ENCODE measurements around the gene UGT2B10. TPM values are rescaled to one million over a fixed set of nuclear protein-coding genes. Genes with fewer than 3 reads are reported as not detected.

Gene UGT2B10
- polyA plus RNA-seq, 1 donor from 2014 or later: not detected

- Histone ChIP-seq H3K27ac (ENCODE audit: low read length) (no peak overlapping the region), H3K4me2 (ENCODE audit: low read length) (no peak overlapping the region), H3K36me3 (ENCODE audit: insufficient read depth, low read length) (no peaks in the 10 kb centered on the region), H3K9me2 (ENCODE audit: insufficient read depth, low read length) (no peaks in the 10 kb centered on the region), H4K20me1 (ENCODE audit: insufficient read depth) (no peaks in the 10 kb centered on the region), H3F3A (ENCODE audit: insufficient read depth, low read length, poor library complexity, severe bottlenecking) (no peaks in the 10 kb centered on the region), H3K4me3 (ENCODE audit: low read length) (no peak overlapping the region), H3K9ac (ENCODE audit: low read length) (no peak overlapping the region), H3K9me3 (ENCODE audit: low read length) (no peaks in the 10 kb centered on the region), H2AFZ (ENCODE audit: low read depth, low read length) (no peak overlapping the region), H3K79me2 (replicated peaks; ENCODE audit: insufficient read depth, low read length) (no peaks in the 10 kb centered on the region), H3K27me3 (ENCODE audit: insufficient read depth, low read depth, low read length) (no peaks in the 10 kb centered on the region)
- no peak for TF ChIP-seq TAF1 (IDR thresholded peaks at IDR 0.05; ENCODE audit: low read depth)
- TF ChIP-seq POLR2AphosphoS5 (IDR thresholded peaks at IDR 0.05): no peak
- no peak for TF ChIP-seq SMC3 (conservative IDR thresholded peaks at IDR 0.05; ENCODE audit: poor library complexity)
- TF ChIP-seq, protein P1, sequence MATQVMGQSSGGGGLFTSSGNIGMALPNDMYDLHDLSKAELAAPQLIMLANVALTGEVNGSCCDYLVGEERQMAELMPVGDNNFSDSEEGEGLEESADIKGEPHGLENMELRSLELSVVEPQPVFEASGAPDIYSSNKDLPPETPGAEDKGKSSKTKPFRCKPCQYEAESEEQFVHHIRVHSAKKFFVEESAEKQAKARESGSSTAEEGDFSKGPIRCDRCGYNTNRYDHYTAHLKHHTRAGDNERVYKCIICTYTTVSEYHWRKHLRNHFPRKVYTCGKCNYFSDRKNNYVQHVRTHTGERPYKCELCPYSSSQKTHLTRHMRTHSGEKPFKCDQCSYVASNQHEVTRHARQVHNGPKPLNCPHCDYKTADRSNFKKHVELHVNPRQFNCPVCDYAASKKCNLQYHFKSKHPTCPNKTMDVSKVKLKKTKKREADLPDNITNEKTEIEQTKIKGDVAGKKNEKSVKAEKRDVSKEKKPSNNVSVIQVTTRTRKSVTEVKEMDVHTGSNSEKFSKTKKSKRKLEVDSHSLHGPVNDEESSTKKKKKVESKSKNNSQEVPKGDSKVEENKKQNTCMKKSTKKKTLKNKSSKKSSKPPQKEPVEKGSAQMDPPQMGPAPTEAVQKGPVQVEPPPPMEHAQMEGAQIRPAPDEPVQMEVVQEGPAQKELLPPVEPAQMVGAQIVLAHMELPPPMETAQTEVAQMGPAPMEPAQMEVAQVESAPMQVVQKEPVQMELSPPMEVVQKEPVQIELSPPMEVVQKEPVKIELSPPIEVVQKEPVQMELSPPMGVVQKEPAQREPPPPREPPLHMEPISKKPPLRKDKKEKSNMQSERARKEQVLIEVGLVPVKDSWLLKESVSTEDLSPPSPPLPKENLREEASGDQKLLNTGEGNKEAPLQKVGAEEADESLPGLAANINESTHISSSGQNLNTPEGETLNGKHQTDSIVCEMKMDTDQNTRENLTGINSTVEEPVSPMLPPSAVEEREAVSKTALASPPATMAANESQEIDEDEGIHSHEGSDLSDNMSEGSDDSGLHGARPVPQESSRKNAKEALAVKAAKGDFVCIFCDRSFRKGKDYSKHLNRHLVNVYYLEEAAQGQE (IDR thresholded peaks at IDR 0.05; ENCODE audit: borderline replicate concordance): no peak
- TF ChIP-seq, protein P2, sequence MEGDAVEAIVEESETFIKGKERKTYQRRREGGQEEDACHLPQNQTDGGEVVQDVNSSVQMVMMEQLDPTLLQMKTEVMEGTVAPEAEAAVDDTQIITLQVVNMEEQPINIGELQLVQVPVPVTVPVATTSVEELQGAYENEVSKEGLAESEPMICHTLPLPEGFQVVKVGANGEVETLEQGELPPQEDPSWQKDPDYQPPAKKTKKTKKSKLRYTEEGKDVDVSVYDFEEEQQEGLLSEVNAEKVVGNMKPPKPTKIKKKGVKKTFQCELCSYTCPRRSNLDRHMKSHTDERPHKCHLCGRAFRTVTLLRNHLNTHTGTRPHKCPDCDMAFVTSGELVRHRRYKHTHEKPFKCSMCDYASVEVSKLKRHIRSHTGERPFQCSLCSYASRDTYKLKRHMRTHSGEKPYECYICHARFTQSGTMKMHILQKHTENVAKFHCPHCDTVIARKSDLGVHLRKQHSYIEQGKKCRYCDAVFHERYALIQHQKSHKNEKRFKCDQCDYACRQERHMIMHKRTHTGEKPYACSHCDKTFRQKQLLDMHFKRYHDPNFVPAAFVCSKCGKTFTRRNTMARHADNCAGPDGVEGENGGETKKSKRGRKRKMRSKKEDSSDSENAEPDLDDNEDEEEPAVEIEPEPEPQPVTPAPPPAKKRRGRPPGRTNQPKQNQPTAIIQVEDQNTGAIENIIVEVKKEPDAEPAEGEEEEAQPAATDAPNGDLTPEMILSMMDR (IDR thresholded peaks at IDR 0.05; ENCODE audit: poor library complexity, severe bottlenecking): no peak
- no peak for TF ChIP-seq EZH2 (IDR thresholded peaks at IDR 0.05; ENCODE audit: borderline replicate concordance, insufficient read depth, low read length, poor library complexity, severe bottlenecking)
- no peak for TF ChIP-seq EP300 (conservative IDR thresholded peaks at IDR 0.05; ENCODE audit: poor library complexity, severe bottlenecking)
- no peak for TF ChIP-seq RAD21 (conservative IDR thresholded peaks at IDR 0.05)
- no peak for TF ChIP-seq MXI1 (conservative IDR thresholded peaks at IDR 0.05; ENCODE audit: poor library complexity, severe bottlenecking)
Measured at GRCh38 chr4:68864438-68865187, 48.8 kb downstream of the UGT2B10 start.

GRCh38 chr4:68865188-68865638, 49.4 kb downstream of the UGT2B10 start:
- no peak overlapping the region for H3K4me2 ChIP-seq (ENCODE audit: low read length)
- H4K20me1 ChIP-seq (ENCODE audit: insufficient read depth): no peaks in the 10 kb centered on the region
- H2AFZ ChIP-seq (ENCODE audit: low read depth, low read length): no peak overlapping the region
- no peak overlapping the region for H3K9ac ChIP-seq (ENCODE audit: low read length)
- H3K27ac ChIP-seq (ENCODE audit: low read length): no peak overlapping the region
- H3K9me3 ChIP-seq (ENCODE audit: low read length): no peaks in the 10 kb centered on the region
- H3K4me3 ChIP-seq (ENCODE audit: low read length): no peak overlapping the region
- no peaks in the 10 kb centered on the region for H3K9me2 ChIP-seq (ENCODE audit: insufficient read depth, low read length)
- H3K79me2 ChIP-seq (replicated peaks; ENCODE audit: insufficient read depth, low read length): no peaks in the 10 kb centered on the region
- TF ChIP-seq EP300 (conservative IDR thresholded peaks at IDR 0.05; ENCODE audit: poor library complexity, severe bottlenecking): no peak
- TF ChIP-seq POLR2AphosphoS5 (IDR thresholded peaks at IDR 0.05): no peak
- no peak for TF ChIP-seq MXI1 (conservative IDR thresholded peaks at IDR 0.05; ENCODE audit: poor library complexity, severe bottlenecking)
- no peak for TF ChIP-seq TAF1 (IDR thresholded peaks at IDR 0.05; ENCODE audit: low read depth)
- TF ChIP-seq, protein P2 (IDR thresholded peaks at IDR 0.05; ENCODE audit: poor library complexity, severe bottlenecking): no peak
- H3F3A ChIP-seq (ENCODE audit: insufficient read depth, low read length, poor library complexity, severe bottlenecking): no peaks in the 10 kb centered on the region
- H3K27me3 ChIP-seq (ENCODE audit: insufficient read depth, low read depth, low read length): no peaks in the 10 kb centered on the region
- no peaks in the 10 kb centered on the region for H3K36me3 ChIP-seq (ENCODE audit: insufficient read depth, low read length)
